ENCODE measurements around the gene OAS2. TPM values are rescaled to one million over a fixed set of nuclear protein-coding genes. Genes with fewer than 3 reads are reported as not detected.
A peak's percentile ranks its signal among the peaks of the same experiment; 100 is the strongest.

Gene OAS2
- total RNA-seq, 1 donor from 2014 or later, result not detected

DNA sequence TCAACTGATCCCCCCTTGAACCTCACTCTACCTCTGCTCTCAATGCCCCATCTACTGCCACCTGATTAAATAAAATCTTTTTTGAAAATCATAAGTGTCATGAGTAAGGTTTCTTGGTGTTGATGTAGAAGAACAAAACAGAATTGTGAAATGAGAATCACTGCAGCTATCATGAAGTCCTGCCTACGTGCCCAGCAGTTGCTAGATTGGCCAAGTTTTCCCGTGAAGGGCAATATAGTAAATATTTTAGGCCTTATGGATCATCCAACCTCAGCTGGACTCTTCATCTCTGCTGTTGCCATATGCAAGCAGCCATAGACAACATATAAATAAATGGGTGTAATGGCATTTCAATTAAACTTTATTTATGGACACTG, 45.2 kb upstream of the OAS2 start:
- no peak for DNase-seq (ENCODE audit: low read depth, low spot score)
- H3K27ac Mint-ChIP-seq (ENCODE audit: unreplicated experiment), result no peak overlapping the region
- no peaks in the 10 kb centered on the region for H3K4me1 Mint-ChIP-seq
- TF ChIP-seq, protein P1, sequence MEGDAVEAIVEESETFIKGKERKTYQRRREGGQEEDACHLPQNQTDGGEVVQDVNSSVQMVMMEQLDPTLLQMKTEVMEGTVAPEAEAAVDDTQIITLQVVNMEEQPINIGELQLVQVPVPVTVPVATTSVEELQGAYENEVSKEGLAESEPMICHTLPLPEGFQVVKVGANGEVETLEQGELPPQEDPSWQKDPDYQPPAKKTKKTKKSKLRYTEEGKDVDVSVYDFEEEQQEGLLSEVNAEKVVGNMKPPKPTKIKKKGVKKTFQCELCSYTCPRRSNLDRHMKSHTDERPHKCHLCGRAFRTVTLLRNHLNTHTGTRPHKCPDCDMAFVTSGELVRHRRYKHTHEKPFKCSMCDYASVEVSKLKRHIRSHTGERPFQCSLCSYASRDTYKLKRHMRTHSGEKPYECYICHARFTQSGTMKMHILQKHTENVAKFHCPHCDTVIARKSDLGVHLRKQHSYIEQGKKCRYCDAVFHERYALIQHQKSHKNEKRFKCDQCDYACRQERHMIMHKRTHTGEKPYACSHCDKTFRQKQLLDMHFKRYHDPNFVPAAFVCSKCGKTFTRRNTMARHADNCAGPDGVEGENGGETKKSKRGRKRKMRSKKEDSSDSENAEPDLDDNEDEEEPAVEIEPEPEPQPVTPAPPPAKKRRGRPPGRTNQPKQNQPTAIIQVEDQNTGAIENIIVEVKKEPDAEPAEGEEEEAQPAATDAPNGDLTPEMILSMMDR (conservative IDR thresholded peaks at IDR 0.05), result no peak
- H3K36me3 Mint-ChIP-seq (ENCODE audit: low read depth), result no peaks in the 10 kb centered on the region
- no peak overlapping the region for H3K4me3 Mint-ChIP-seq
- peaks cover 35% of the 10 kb centered on the region for H3K27me3 Mint-ChIP-seq (ENCODE audit: low read depth)
- H3K9me3 Mint-ChIP-seq, result no peaks in the 10 kb centered on the region

DNA sequence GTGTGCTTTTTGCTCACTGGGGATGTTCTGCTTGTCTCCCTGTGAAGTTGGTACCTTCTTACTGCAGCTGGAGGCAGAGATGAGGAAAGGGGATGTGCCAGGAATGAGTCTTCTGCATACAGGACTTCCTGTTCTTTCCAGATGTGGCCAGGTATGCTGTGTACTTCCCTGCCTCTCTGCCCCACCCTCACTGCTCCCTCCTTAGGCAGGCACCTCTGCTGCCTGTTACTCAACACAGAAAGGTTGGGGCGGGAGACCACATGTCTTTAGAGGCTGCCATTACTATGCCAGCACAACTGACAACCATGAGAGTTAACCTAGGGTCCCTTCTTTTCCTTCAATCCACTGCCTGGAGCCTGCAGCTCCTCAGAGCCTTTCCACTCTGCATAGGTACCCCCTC, 42.1 kb upstream of the OAS2 start:
- no peak for DNase-seq (ENCODE audit: low read depth, low spot score)
- Mint-ChIP-seq H3K4me1 (no peaks in the 10 kb centered on the region), H3K9me3 (no peaks in the 10 kb centered on the region), H3K27ac (ENCODE audit: unreplicated experiment) (no peak overlapping the region), H3K36me3 (ENCODE audit: low read depth) (no peaks in the 10 kb centered on the region), H3K4me3 (no peak overlapping the region), H3K27me3 (ENCODE audit: low read depth) (peaks cover 44% of the 10 kb centered on the region)
- TF ChIP-seq, protein P1 (conservative IDR thresholded peaks at IDR 0.05), result no peak

DNA sequence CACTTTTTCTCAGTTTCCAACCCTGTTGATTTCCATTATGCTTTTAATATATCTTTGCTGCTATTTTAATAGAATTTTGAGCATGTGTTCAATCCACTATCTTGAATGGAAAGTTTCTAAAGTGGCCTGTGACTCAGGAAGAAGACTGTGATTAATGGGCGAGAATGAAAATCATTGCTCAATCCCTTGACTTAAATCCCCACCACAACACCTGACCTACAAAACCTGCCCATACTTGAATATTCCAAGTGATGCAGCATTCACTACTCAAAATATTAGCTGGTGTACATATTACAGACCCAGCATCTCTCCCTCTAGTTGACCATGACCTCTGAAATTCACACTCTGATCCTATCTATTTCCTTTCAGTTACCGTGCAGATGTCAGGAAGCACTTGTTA, 41.4 kb upstream of the OAS2 start:
- DNase-seq (ENCODE audit: low read depth, low spot score), result no peak
- Mint-ChIP-seq H3K27ac (ENCODE audit: unreplicated experiment) (no peak overlapping the region), H3K36me3 (ENCODE audit: low read depth) (no peaks in the 10 kb centered on the region), H3K4me1 (no peaks in the 10 kb centered on the region), H3K4me3 (no peak overlapping the region), H3K9me3 (no peaks in the 10 kb centered on the region), H3K27me3 (ENCODE audit: low read depth) (peaks cover 39% of the 10 kb centered on the region)
- TF ChIP-seq, protein P1 (conservative IDR thresholded peaks at IDR 0.05), result no peak

DNA sequence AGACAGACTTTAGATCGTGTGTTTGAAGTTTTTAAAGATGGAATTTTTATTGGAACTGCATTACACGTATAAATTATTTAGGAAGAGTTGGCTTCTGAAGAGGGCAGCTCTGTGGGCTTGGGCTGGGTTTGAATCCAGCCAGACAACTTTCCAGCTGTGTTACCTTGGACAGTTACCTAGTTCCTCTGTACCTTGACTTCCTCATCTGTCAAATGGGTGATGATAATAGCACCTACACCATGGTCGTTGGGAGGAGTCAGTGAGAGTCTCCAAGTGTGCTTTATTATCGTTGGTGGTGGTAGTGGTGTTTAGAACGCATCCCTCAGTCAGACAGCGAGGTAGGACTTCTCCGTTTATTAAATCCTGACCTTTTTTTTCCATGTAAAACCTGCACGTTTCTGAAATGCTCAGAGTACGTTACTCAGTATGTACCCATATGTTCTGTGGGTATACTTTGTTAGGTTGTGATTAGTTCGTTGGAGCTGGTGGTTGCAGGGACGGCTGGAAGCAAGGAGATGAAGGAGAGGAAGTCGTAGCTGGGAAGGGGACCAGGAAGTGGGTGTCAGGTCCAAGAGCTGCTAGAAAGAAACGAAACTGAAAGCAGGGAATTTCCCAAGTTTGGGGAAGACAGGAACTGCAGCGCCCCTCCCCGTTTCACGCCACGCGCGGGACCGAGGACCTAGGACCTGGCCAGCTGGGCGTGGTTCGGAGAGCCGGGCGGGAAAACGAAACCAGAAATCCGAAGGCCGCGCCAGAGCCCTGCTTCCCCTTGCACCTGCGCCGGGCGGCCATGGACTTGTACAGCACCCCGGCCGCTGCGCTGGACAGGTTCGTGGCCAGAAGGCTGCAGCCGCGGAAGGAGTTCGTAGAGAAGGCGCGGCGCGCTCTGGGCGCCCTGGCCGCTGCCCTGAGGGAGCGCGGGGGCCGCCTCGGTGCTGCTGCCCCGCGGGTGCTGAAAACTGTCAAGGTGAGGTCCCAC, 40.3 kb upstream of the OAS2 start, which contains the start of gene OAS3:
Gene OAS3 (plus strand): TSS at position 734 of the 979 bp plus-strand sequence. CDS start 57 bp downstream, at position 791.
- Mint-ChIP-seq H3K27ac (ENCODE audit: unreplicated experiment) (no peak within 1 kb of the TSS), H3K4me1 (no peaks in the 10 kb centered on the region)

DNA sequence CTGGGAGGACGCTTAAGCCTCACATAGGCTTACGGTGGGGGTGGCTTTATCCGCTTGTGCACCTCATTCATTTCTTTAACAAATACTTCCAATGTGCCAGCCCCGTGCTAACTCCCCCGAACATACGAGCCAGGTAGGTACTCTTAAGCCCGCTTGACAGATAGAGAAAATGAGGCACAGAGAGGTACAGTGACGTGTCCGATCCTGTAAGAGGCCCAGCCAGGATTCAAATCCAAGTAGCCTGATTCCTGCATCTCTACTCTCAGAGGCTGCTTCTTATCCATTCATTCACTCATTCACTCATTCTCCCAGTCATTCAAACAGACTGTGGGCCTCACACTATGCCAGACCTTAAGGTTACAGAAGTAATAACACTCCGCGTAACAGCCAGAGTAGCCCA, 39.6 kb upstream of the OAS2 start:
- no peak for DNase-seq (ENCODE audit: low read depth, low spot score)
- H3K27ac Mint-ChIP-seq (ENCODE audit: unreplicated experiment), result no peak overlapping the region
- TF ChIP-seq, protein P1 (conservative IDR thresholded peaks at IDR 0.05), result no peak
- no peak overlapping the region for H3K4me3 Mint-ChIP-seq
- H3K4me1 Mint-ChIP-seq, result no peaks in the 10 kb centered on the region
- no peaks in the 10 kb centered on the region for H3K36me3 Mint-ChIP-seq (ENCODE audit: low read depth)
- H3K27me3 Mint-ChIP-seq (ENCODE audit: low read depth), result peaks cover 34% of the 10 kb centered on the region
- no peaks in the 10 kb centered on the region for H3K9me3 Mint-ChIP-seq

More for the DNA sequence above, 40.3 kb upstream of the OAS2 start, which contains the start of gene OAS3:
- Mint-ChIP-seq H3K27me3 (ENCODE audit: low read depth) (peaks cover 34% of the 10 kb centered on the region), H3K36me3 (ENCODE audit: low read depth) (no peaks in the 10 kb centered on the region), H3K4me3 (peak within 1 kb of the TSS; percentile 48), H3K9me3 (no peaks in the 10 kb centered on the region)
- TF ChIP-seq, protein P1 (conservative IDR thresholded peaks at IDR 0.05), result no peak
- DNase-seq (ENCODE audit: low read depth, low spot score), result no peak

All from neural crest cell (in vitro differentiated cells).